ENCODE data around the gene LNP1.
"Not testable (repeated sequence)": the region's sequence is repeated elsewhere in the genome, so short reads cannot be mapped to it uniquely, and the experiment has no call there.

Gene LNP1

DNA sequence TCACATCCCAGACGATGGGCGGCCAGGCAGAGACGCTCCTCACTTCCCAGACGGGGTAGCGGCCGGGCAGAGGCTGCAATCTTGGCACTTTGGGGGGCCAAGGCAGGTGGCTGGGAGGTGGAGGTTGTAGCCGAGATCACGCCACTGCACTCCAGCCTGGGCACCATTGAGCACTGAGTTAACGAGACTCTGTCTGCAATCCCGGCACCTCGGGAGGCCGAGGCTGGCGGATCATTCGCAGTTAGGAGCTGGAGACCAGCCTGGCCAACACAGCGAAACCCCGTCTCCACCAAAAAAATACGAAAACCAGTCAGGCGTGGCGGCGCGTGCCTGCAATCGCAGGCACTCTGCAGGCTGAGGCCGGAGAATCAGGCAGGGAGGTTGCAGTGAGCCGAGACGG lies 77.2 kb downstream of the LNP1 start:
- not testable (repeated sequence) for DNase-seq (ENCODE audit: low spot score)

DNA sequence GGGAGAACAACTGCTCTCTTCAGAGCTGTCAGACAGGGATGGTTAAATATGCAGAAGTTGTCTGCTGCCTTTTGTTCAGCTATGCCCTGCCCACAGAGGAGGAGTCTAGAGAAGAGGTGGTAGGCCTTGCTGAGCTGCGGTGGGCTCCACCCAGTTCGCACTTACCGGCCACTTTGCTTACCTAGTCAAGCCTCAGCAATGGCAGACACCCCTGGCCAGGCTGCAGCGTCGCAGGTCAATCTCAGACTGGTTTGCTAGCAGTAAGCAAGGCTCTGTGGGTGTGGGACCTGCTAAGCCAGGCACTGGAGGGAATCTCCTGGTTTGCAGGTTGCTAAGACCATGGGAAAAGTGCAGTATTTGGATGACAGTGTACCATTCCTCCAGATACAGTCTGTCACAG lies 78.7 kb downstream of the LNP1 start:
- DNase-seq (ENCODE audit: low spot score) = no peak

DNA sequence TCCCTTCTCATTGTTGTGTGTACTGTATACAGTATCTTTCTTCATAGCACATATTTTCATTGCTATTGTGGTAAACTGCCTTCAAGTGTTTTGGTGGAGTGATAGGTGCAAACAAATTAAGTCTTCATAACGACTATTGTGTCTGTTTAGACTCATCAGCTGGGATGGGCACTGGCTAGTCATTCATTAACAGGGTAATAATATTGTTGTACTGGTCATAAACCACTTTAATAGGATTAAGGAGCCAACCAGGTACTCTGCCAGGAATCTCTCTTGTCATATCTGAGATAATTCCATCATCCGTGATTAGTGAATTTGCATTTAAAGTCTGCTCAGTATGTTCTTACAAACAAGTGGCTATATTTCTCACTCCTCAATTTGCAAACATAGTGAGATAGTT lies 80.8 kb downstream of the LNP1 start:
- no peak for DNase-seq (ENCODE audit: low spot score)

GRCh38 chr3:100483529-100483928 lies 82.2 kb downstream of the LNP1 start:
- no peak for DNase-seq (ENCODE audit: low spot score)

- no peak for DNase-seq (ENCODE audit: low spot score)
These were observed 85.5 kb downstream of the LNP1 start for GRCh38 chr3:100486808-100487207.

- DNase-seq (ENCODE audit: low spot score) = no peak
These were observed 87.8 kb downstream of the LNP1 start for GRCh38 chr3:100489118-100489517.

DNA sequence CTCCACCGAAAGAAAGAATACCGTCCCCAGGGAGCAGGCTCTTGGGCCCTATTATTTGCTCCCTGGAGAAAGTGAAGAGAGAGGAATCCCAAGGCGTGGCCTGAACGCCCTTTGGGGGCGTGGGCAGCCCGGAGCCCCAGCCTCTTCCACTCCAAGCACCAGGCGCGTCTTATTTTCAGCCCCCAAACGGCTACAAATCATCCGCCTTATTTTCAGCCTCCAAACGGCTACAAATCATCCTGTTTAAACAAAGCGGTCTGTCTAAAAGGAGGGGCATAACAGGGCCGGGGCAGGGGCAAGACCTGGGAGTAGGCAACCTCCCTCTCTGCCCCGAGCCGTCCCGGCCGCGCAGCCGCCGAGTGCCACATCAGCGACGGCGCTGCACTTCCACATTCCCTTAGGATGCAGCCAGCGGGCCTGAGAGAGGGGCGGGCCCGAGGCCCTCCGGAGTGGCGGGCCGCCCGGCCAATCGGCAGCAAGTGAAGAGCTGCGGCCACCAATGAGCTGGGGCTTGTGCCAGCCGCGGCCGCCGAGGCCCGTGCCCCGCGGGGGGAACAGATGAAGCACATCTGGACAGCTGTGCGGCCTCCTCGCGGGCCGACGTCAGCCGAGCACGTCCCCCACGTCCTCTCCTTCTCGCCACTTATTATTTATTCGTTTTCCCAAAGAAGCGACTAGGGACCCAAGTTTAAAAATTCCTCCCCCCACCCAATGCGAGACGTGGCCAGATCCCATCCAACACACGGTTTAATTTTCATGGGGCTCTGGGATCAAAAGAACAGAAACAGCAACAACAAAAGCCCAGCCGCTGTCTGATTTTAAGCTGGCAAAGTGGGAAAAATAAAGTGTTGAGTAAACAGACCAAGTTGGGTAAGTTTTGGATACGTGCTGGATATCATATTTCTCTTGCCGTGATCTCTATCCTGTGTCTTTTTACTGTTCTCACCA lies 91.0 kb downstream of the LNP1 start, which contains the start of gene TMEM45A:
Gene TMEM45A (plus strand): TSS at position 561 of the 948 bp plus-strand sequence. CDS start 62,593 bp downstream, outside the sequence.
- peak; percentile 99 for DNase-seq (ENCODE audit: low spot score)

DNA sequence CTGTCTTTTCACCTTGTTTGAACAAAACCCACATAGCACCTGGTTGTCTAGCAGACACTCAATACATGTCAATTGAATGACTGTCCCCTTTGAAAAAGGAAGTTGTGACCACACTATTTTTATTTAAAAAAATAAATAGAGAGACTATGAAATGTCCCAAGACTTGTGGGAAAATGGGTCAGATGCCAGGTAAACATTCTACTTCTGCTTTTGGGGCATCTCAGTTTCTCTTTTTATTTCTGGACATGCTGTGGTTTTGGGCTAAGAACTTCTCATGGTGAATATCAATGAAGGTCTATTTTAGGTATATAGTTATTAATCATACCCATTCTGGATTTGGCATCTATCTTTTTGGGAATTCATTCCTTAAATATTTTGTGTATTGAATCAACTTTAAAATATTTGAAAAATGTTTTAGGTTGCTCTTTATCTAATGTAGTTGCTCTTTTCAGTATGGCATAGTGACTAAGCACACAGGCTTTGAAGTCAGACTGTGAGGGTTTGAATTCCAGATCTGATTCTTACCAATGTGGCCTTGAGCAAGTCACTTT lies 95.4 kb downstream of the LNP1 start:
- peak; percentile 29 for DNase-seq (ENCODE audit: low spot score)

DNA sequence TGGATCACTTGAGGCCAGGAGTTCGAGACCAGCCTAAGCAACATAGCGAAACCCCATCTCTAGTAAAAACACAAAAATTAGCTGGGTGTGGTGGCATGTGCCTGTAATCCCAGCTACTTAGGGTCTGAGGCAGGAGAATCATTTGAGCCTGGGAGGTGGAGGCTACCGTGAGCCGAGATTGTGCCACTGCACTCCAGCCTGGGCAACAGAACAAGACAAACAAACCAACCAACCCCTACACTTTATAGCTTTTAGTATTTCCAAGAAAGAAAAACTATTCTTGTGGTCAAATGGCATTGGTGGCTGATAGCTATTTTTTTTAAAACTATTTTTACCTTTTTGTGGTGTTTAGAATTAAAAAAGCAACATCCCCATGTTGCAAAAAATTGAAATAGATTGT lies 98.3 kb downstream of the LNP1 start:
- no peak for DNase-seq (ENCODE audit: low spot score)

GRCh38 chr3:100500320-100500880 lies 99.1 kb downstream of the LNP1 start:
- DNase-seq (ENCODE audit: low spot score) = no peak

GRCh38 chr3:100503448-100503847 lies 102.1 kb downstream of the LNP1 start:
- no peak for DNase-seq (ENCODE audit: low spot score)

All from AG08396 (cell line).